DMS53 treated with DMSO at 0.1 percent for 48 hours (cell line): ENCODE results near the gene DOCK7.

Experiments
- DNase-seq: peaks from one replicate; lab custom pipeline; 2025; ENCODE audit not compliant: unreplicated experiment; lab: John Stamatoyannopoulos, UW

DOCK7 gene

DNA sequence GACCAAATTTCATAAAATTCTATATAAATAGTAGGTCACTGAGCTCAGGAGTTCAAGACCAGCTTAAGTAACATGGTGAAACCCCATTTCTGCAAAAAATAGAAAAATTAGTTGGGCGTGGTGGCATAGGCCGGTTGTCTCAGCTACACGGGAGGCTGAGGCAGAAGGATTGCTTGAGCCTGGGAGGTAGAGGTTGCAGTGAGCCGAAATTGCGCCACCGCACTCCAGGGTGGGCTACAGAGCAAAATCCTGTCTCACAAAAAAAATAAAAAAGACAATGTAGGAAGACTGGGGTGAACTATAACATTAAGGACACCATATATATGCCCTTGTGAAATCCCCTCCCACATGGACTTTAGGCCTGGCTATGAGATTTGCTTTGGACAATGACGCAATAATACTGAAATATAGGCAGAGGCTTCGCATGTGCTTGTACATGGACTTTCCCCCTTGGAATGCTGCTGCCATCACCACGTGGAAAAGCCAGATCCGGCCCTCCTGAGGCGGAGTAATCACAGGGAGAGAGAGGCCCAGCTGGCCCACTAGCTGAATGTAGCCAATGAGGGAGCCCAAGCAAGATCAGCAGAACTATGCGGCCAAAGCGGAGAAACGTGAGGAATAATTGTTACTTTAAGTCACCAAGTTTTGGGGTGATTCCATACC, 264.5 kb downstream of the DOCK7 start:
- no peak for DNase-seq

GRCh38 chr1:62420214-62420613, 268.0 kb downstream of the DOCK7 start:
- no peak for DNase-seq

GRCh38 chr1:62417351-62417999, 270.7 kb downstream of the DOCK7 start:
- no peak for DNase-seq

DNA sequence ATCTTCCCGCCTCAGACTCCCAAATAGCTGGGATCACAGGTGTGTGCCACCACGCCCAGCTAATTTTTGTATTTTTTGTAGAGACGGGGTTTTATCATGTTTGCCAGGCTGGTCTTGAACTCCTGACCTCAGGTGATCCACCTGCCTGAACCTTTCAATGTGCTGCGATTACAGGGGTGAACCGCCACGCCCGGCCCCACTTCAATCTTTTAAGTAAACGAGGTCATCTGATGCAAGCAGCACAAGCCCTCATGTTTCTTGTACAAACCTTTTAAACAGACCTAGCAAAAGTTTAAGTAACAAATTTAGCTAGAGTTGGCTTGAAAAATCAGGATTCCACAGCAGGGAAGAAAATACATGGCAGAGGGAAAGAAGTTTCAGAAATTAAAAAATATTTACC, 272.5 kb downstream of the DOCK7 start:
- no peak for DNase-seq

GRCh38 chr1:62407398-62408009, 280.7 kb downstream of the DOCK7 start:
- peak; percentile 48 for DNase-seq

GRCh38 chr1:62406576-62406975, 281.6 kb downstream of the DOCK7 start:
- no peak for DNase-seq

DNA sequence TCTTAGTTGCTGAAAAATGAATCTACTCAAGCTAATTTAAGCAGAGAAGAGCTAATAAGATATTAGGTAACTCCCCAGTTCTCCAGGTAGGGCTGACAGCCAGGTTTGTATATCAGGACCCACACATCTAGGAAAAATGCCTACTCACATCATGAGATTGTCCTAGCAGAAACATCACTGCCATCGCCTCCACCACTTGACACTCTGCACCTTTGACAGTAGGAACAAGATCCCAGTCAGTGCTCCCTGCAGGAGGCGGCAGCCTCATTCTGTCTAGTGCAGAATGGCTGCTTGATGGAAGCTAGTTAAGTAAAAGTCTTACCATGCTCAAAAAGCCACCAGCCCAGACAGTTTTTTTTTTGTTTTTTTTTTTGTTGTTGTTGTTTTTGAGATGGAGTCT, 282.9 kb downstream of the DOCK7 start:
- DNase-seq, result no peak
